Type B pancreatic cell (in vitro differentiated cells): ENCODE results near the gene ICAM3. TPM values are rescaled to one million over a fixed set of nuclear protein-coding genes. Genes with fewer than 3 reads are reported as not detected.

Source experiments
- DNase-seq: peaks from one replicate; pipeline ENCODE4 v3.0.0; 2021; ENCODE audit warnings: mixed read lengths; ENCODE audit not compliant: unreplicated experiment; ENCODE audit errors: extremely low spot score
- H3K27ac Mint-ChIP-seq: 2 replicates; pipeline ENCODE4 v1.8.0; 2021; ENCODE audit warnings: mild to moderate bottlenecking, mixed read lengths
- H3K27me3 Mint-ChIP-seq: 2 replicates; pipeline ENCODE4 v1.8.0; 2021; ENCODE audit warnings: mixed read lengths
- H3K36me3 Mint-ChIP-seq: 2 replicates; pipeline ENCODE4 v1.8.0; 2021; ENCODE audit warnings: mixed read lengths
- H3K4me1 Mint-ChIP-seq: one replicate; pipeline ENCODE4 v1.8.0; 2021; ENCODE audit warnings: mixed read lengths; ENCODE audit not compliant: unreplicated experiment
- H3K4me3 Mint-ChIP-seq: 2 replicates; pipeline ENCODE4 v1.8.0; 2021; ENCODE audit warnings: mild to moderate bottlenecking, mixed read lengths
- H3K9me3 Mint-ChIP-seq: 2 replicates; pipeline ENCODE4 v1.8.0; 2021; ENCODE audit warnings: mixed read lengths
- total RNA-seq: library from RNA; stranded (reverse); gene quantifications from 2 replicates; pipeline ENCODE4 v1.2.1, GENCODE V29; 2021; ENCODE audit warnings: low replicate concordance
- TF ChIP-seq, protein P1 (sequence below): fragments of 200-600 bp; sonication (generic); conservative IDR thresholded peaks from 2 replicates; pipeline ENCODE4 v1.5.0; 2021; ENCODE audit warnings: antibody characterized with exemption, mild to moderate bottlenecking

The ICAM3 gene
- total RNA-seq, 1 donor from 2014 or later: 8.2 TPM

DNA sequence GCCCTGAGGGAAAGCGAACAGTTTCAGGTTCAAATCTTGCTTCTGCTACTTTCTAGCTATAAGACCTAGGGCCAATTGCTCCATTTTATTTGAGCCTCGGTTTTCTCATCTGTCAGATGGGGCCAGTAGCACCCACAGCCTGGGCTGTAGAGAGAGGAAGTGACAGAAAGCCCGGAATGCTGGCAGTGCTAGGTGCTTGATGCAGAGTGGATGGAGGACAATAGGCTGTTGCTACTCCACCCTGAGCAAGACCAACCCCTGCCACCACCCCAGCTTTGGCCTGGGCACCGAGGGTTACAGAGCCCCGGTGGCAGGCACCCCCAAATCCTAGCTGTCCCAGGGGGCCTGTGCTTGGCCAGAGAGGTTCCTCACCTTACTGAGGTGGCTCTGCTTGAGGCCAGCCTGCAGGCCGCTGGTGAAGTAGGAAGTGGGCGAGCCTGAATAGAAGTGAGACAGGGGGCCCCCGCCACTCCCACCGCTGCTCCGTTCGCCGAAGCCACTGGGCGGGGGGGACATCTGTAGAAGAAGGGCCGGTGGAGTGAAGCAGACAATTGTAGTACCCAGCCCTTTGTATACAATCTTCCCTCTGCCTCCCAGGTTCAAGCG, 21.5 kb downstream of the ICAM3 start:
- TF ChIP-seq, protein P1, sequence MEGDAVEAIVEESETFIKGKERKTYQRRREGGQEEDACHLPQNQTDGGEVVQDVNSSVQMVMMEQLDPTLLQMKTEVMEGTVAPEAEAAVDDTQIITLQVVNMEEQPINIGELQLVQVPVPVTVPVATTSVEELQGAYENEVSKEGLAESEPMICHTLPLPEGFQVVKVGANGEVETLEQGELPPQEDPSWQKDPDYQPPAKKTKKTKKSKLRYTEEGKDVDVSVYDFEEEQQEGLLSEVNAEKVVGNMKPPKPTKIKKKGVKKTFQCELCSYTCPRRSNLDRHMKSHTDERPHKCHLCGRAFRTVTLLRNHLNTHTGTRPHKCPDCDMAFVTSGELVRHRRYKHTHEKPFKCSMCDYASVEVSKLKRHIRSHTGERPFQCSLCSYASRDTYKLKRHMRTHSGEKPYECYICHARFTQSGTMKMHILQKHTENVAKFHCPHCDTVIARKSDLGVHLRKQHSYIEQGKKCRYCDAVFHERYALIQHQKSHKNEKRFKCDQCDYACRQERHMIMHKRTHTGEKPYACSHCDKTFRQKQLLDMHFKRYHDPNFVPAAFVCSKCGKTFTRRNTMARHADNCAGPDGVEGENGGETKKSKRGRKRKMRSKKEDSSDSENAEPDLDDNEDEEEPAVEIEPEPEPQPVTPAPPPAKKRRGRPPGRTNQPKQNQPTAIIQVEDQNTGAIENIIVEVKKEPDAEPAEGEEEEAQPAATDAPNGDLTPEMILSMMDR: no peak
- no peak for DNase-seq
- Mint-ChIP-seq H3K27ac (no peak overlapping the region), H3K36me3 (peaks cover 17% of the 10 kb centered on the region), H3K9me3 (no peaks in the 10 kb centered on the region), H3K27me3 (no peaks in the 10 kb centered on the region), H3K4me3 (no peak overlapping the region), H3K4me1 (peaks cover 14% of the 10 kb centered on the region)

DNA sequence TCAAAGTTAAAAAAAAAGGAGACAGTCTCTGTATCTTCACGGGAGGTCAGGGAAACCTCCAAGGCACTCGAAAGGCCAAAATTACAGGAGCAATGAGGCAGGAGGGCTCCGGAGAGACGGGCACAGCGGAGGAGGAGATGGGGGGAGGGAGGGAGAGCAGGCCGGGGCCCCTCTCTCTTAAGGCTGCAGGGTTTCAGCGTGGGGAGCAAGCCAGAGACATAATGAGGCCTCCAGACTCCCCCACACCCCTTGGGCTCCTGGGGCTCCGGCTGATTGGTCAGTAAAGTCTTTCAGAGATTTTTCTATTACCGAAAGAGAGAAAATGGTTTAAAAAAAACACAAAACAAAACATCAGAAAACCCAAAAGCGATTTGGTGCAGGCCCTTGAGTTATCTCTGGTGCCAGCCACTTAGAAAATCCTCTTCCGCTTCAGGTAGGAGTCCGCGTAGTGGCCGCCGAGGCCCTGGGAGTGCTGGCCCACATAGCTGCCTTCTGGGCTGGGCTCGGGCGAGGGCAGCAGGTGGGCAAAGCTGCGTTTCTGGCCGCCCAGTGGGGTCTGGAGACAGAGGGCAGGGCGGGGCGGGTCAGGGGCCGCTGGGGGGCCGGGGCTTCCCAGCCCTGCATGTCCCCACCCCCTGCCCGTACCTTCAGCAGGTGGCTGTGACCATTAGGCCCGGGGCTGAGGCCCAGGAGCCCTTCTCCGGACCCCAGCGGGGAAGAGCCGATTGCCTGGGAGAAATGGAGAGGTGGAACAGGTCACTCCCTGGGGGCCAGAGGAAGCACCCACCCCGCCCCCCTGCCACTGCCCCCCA, 22.2 kb downstream of the ICAM3 start:
- no peak overlapping the region for H3K4me3 Mint-ChIP-seq
- TF ChIP-seq, protein P1: no peak
- no peaks in the 10 kb centered on the region for H3K9me3 Mint-ChIP-seq
- no peaks in the 10 kb centered on the region for H3K27me3 Mint-ChIP-seq
- no peak overlapping the region for H3K27ac Mint-ChIP-seq
- H3K4me1 Mint-ChIP-seq: peaks cover 14% of the 10 kb centered on the region
- DNase-seq: no peak
- peaks cover 17% of the 10 kb centered on the region for H3K36me3 Mint-ChIP-seq

- peak overlapping the region; percentile 93 for H3K4me3 Mint-ChIP-seq
- H3K4me1 Mint-ChIP-seq: peaks cover 14% of the 10 kb centered on the region
- DNase-seq: no peak
- no peaks in the 10 kb centered on the region for H3K27me3 Mint-ChIP-seq
- peaks cover 11% of the 10 kb centered on the region for H3K36me3 Mint-ChIP-seq
- H3K9me3 Mint-ChIP-seq: no peaks in the 10 kb centered on the region
- H3K27ac Mint-ChIP-seq: peak overlapping the region; percentile 52
- TF ChIP-seq, protein P1: no peak
These were observed 23.0 kb downstream of the ICAM3 start for GRCh38 chr19:10316229-10317044.

DNA sequence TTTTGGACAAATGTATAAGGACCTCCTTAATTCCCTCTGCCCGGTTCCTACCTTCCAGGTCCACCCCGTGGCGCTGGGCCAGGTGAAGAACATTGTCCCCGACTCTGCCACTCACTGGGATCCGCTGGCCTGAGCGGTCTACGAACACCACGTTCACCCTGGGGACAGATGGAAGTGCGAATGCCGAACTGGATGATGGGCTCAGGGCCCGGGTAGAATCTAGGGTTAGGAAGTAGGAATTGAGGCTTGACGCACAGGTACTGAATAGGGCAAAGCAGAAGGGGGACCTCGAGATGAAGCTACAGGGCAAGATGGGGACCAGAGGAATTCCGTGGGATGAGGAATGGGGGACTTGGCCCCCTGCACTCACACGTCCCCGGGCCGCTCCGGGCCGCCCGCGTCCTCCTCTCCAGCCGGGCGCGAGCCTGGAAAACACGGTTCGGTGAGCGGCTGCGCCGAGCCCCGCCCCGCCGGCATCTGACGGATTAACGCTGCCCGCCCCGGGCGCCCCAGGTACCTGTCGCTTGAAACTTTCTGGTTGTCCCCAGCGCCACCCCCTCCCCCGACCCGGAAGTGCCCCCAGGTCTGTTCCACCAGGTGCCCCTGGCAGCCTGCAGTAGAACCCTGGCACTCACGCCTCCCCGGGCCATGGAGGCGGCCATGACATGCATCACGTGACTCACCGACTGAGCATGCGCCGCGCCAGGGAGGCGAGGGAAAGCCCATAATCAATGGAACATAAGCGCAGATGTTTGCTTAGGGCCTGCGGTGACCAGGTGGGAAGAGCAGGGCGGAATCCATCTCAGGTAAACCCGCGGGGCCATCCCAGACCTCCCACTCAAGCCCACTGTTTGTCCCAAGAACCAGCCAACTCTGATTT, 23.8 kb downstream of the ICAM3 start, which contains the start of gene FDX2:
Gene FDX2, minus strand, starts transcription at position 681 of the 880 bp plus-strand sequence. Its CDS starts 19 bp downstream, at position 662.
- Mint-ChIP-seq H3K4me1 (peaks cover 14% of the 10 kb centered on the region), H3K36me3 (peaks cover 11% of the 10 kb centered on the region), H3K27ac (peak within 1 kb of the TSS; percentile 63), H3K4me3 (peak within 1 kb of the TSS; percentile 93), H3K27me3 (no peaks in the 10 kb centered on the region), H3K9me3 (no peaks in the 10 kb centered on the region)
- TF ChIP-seq, protein P1: no peak
- DNase-seq: peak; percentile 92

- no peak within 1 kb of the TSS for H3K27ac Mint-ChIP-seq
- H3K4me3 Mint-ChIP-seq: no peak within 1 kb of the TSS
- no peak for DNase-seq
- no peaks in the 10 kb centered on the region for H3K9me3 Mint-ChIP-seq
- no peaks in the 10 kb centered on the region for H3K4me1 Mint-ChIP-seq
- peaks cover 4% of the 10 kb centered on the region for H3K36me3 Mint-ChIP-seq
- H3K27me3 Mint-ChIP-seq: no peaks in the 10 kb centered on the region
- TF ChIP-seq, protein P1: no peak
These were observed 30.0 kb downstream of the ICAM3 start, which contains the start of gene ZGLP1 for GRCh38 chr19:10309423-10309822. ZGLP1 (minus strand) TSS chr19:10309815.
